ENCODE results near the gene INPPL1.

- TF ChIP-seq CTCF (optimal IDR thresholded peaks at IDR 0.05 in 1 of 3, IDR thresholded peaks at IDR 0.05 in 1 of 3, conservative IDR thresholded peaks at IDR 0.05 in 1 of 3; ENCODE audit: extremely low read depth in 1 of 3, insufficient read depth in 2 of 3, low read length in 3 of 3), result no peak
- no peak for TF ChIP-seq EZH2 (IDR thresholded peaks at IDR 0.05; ENCODE audit: low read length)
Measured at GRCh38 chr11:72236083-72236697, 11.6 kb downstream of the INPPL1 start.
